ENCODE results near the gene IGFN1. TPM values are rescaled to one million over a fixed set of nuclear protein-coding genes. Genes with fewer than 3 reads are reported as not detected.
"Not testable (repeated sequence)": the region's sequence is repeated elsewhere in the genome, so short reads cannot be mapped to it uniquely, and the experiment has no call there.

IGFN1 gene
- total and polyA plus RNA-seq, 3 donors from 2014 or later, result 8.2 to 16.4 (median 12.5) TPM

DNA sequence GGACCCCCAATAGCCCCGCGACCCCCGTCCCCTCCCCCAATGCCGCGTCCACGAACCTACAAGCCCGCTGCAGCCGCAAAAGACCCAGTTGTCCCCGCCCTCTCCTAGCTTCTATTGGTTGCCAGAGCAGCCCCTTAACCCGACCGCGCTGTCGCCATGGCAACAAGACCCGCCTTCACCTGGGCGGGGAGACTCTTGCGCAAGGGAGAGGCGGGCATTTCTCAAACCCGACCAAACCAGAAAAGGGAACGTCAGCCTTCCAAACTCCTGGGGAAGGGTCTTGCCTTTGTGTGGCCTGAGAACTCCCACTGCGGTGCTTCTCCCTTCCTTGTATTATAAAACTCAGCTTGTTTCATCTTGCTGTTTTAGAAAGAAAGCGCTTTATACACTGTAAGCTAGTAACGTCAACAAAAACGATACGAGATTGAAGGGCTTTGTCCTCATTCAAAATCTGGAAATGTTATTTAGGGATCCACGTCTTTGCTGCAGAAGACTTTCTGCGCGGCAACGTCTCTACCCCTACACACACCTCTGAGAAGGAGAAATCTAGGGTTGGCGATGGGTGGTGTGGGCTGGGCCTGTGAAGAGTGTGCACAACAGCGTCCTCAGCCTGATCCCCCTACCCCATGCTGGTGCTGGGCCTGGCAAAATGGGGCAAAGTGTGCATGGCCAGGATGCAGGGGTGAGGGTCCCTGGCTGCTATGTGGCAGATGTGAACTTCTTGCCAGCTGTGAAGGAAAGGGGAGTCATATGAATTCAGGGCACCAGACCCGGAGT, 36.0 kb upstream of the IGFN1 start, which contains the start of gene TMEM9:
TMEM9 (minus strand) TSS at position 86 of the 777 bp plus-strand sequence. CDS start 551 bp downstream, outside the sequence.
- Histone ChIP-seq H3K4me3 (peak within 1 kb of the TSS; percentile 91 to 97), H3K27ac (peak within 1 kb of the TSS; percentile 73 to 91), H3K27me3 (no peaks in the 10 kb centered on the region), H3K9me3 (no peaks in the 10 kb centered on the region), H3K4me1 (peaks cover 16% of the 10 kb centered on the region), H3K36me3 (ENCODE audit: low read depth, missing control alignments) (no peaks in the 10 kb centered on the region)
- TF ChIP-seq, protein P1, sequence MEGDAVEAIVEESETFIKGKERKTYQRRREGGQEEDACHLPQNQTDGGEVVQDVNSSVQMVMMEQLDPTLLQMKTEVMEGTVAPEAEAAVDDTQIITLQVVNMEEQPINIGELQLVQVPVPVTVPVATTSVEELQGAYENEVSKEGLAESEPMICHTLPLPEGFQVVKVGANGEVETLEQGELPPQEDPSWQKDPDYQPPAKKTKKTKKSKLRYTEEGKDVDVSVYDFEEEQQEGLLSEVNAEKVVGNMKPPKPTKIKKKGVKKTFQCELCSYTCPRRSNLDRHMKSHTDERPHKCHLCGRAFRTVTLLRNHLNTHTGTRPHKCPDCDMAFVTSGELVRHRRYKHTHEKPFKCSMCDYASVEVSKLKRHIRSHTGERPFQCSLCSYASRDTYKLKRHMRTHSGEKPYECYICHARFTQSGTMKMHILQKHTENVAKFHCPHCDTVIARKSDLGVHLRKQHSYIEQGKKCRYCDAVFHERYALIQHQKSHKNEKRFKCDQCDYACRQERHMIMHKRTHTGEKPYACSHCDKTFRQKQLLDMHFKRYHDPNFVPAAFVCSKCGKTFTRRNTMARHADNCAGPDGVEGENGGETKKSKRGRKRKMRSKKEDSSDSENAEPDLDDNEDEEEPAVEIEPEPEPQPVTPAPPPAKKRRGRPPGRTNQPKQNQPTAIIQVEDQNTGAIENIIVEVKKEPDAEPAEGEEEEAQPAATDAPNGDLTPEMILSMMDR (IDR thresholded peaks at IDR 0.05), result no peak
- no peak for TF ChIP-seq POLR2A (IDR thresholded peaks at IDR 0.05)
- intact Hi-C loops (cut with DNase I; ENCODE audit: low total_unique reads), result no loop called here
- 5 to 7% methylated on average over 19 to 31 of the region's 31 CpGs for WGBS, 2 donors
- peak; percentile 99 for DNase-seq

GRCh38 chr1:201155354-201155753, 35.3 kb upstream of the IGFN1 start:
- H3K36me3 ChIP-seq (ENCODE audit: low read depth, missing control alignments), result no peaks in the 10 kb centered on the region
- no peak for TF ChIP-seq POLR2A (IDR thresholded peaks at IDR 0.05)
- TF ChIP-seq, protein P1 (IDR thresholded peaks at IDR 0.05), result no peak
- peaks cover 16% of the 10 kb centered on the region for H3K4me1 ChIP-seq
- no peak overlapping the region for H3K4me3 ChIP-seq
- H3K27ac ChIP-seq, result no peak overlapping the region
- 72 to 80% methylated on average over 2 of the region's 2 CpGs for WGBS, 2 donors
- no peaks in the 10 kb centered on the region for H3K27me3 ChIP-seq
- no peak for DNase-seq
- intact Hi-C loops (cut with DNase I; ENCODE audit: low total_unique reads), result no loop called here
- H3K9me3 ChIP-seq, result no peaks in the 10 kb centered on the region

GRCh38 chr1:201156346-201156745, 34.3 kb upstream of the IGFN1 start:
- Histone ChIP-seq H3K4me3 (no peak overlapping the region), H3K4me1 (peaks cover 16% of the 10 kb centered on the region), H3K27me3 (no peaks in the 10 kb centered on the region), H3K9me3 (no peaks in the 10 kb centered on the region), H3K36me3 (ENCODE audit: low read depth, missing control alignments) (no peaks in the 10 kb centered on the region), H3K27ac (no peak overlapping the region)
- WGBS, 2 donors, result 90 to 94% methylated on average over 3 of the region's 3 CpGs
- no peak for TF ChIP-seq POLR2A (IDR thresholded peaks at IDR 0.05)
- TF ChIP-seq, protein P1 (IDR thresholded peaks at IDR 0.05), result no peak
- DNase-seq, result no peak
- intact Hi-C loops (cut with DNase I; ENCODE audit: low total_unique reads), result no loop called here

GRCh38 chr1:201156819-201157218, 33.8 kb upstream of the IGFN1 start:
- Histone ChIP-seq H3K36me3 (ENCODE audit: low read depth, missing control alignments) (no peaks in the 10 kb centered on the region), H3K27ac (no peak overlapping the region), H3K27me3 (no peaks in the 10 kb centered on the region), H3K4me3 (no peak overlapping the region), H3K9me3 (no peaks in the 10 kb centered on the region), H3K4me1 (peaks cover 16% of the 10 kb centered on the region)
- DNase-seq, result no peak
- intact Hi-C loops (cut with DNase I; ENCODE audit: low total_unique reads), result no loop called here
- no peak for TF ChIP-seq POLR2A (IDR thresholded peaks at IDR 0.05)
- TF ChIP-seq, protein P1 (IDR thresholded peaks at IDR 0.05), result no peak

- DNase-seq, result no peak
- 75 to 90% methylated on average over 2 of the region's 2 CpGs for WGBS, 2 donors
These were observed 32.7 kb upstream of the IGFN1 start for GRCh38 chr1:201157949-201158348.

DNA sequence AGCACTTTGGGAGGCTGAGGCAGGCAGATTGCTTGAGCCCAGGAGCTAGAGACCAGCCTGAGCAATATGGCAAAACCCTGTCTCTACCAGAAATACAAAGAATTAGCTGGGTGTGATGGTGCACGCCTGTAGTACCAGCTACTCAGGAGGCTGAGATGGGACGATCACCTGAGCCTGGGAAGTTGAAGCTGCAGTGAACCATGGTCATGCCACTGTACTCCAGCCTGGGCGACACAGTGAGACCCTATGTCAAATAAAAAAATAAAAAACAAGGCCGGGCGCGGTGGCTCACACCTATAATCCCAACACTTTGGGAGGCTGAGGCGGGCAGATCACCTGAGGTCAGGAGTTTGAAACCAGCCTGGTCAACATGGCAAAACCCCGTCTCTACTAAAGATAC, 27.6 kb upstream of the IGFN1 start:
- H3K27me3 ChIP-seq; H3K9me3 ChIP-seq; DNase-seq; H3K27ac ChIP-seq; H3K36me3 ChIP-seq (ENCODE audit: low read depth, missing control alignments); intact Hi-C loops (cut with DNase I; ENCODE audit: low total_unique reads); H3K4me3 ChIP-seq; H3K4me1 ChIP-seq: not testable (repeated sequence)
- WGBS, 2 donors, result 83 to 91% methylated on average over 8 of the region's 8 CpGs

More at GRCh38 chr1:201157949-201158348, 32.7 kb upstream of the IGFN1 start:
- no peaks in the 10 kb centered on the region for H3K9me3 ChIP-seq
- no peak overlapping the region for H3K4me3 ChIP-seq
- TF ChIP-seq, protein P1 (IDR thresholded peaks at IDR 0.05), result no peak
- no peak for TF ChIP-seq POLR2A (IDR thresholded peaks at IDR 0.05)
- no peaks in the 10 kb centered on the region for H3K27me3 ChIP-seq
- H3K4me1 ChIP-seq, result peaks cover 12% of the 10 kb centered on the region
- intact Hi-C loops (cut with DNase I; ENCODE audit: low total_unique reads), result no loop called here
- H3K36me3 ChIP-seq (ENCODE audit: low read depth, missing control alignments), result no peaks in the 10 kb centered on the region
- no peak overlapping the region for H3K27ac ChIP-seq
